Measurements from ENCODE around the gene PTGR3. TPM values are rescaled to one million over a fixed set of nuclear protein-coding genes. Genes with fewer than 3 reads are reported as not detected.
A peak's percentile ranks its signal among the peaks of the same experiment; 100 is the strongest.

PTGR3 gene
- 10 to 100 TPM; 32.8 to 44.1 (median 36.5) TPM for total RNA-seq
- 16.0 TPM for total RNA-seq (2013)
- total RNA-seq, result 14.1 to 105 (median 39.7) reads per million in 29 experiments

- H3K27ac Mint-ChIP-seq, result peak within 1 kb of the TSS; percentile 95 to 96
- ChIA-PET POLR2A (interaction anchor here in 1 of 2 donors (0.6 kb wide), 2 partner anchors 173 to 225 kb away, joined by 3 to 5 read pairs; no protein-coding TSS in a partner anchor), CTCF (interaction anchor here in 1 of 2 donors (0.6 kb wide), 2 partner anchors 45 to 46 kb away, joined by 3 read pairs; no protein-coding TSS in a partner anchor)
- H3K27me3 Mint-ChIP-seq, result no peaks in the 10 kb centered on the region
- no peaks in the 10 kb centered on the region for H3K9me3 Mint-ChIP-seq
- Histone ChIP-seq H3K27me3 (replicated peaks in 1 of 2; ENCODE audit: control insufficient read depth in 2 of 2, extremely low read depth in 1 of 2, insufficient read depth in 2 of 2, low read length in 1 of 2) (peaks cover 0 to 2% of the 10 kb centered on the region in 2 experiments), H3K27ac (ENCODE audit: low read length) (peak within 1 kb of the TSS; percentile 85), H3K36me3 (ENCODE audit: control insufficient read depth in 2 of 2, extremely low read depth in 1 of 2, insufficient read depth in 1 of 2, low read length in 1 of 2) (no peaks in the 10 kb centered on the region), H3K4me3 (ENCODE audit: control insufficient read depth in 1 of 2, extremely low read depth in 1 of 2, low read length in 1 of 2) (peak within 1 kb of the TSS; percentile 84 to 88), H3K4me1 (ENCODE audit: control insufficient read depth in 1 of 2, extremely low read depth in 1 of 2, insufficient read depth in 2 of 2, low read length in 2 of 2) (peaks cover 21 to 50% of the 10 kb centered on the region in 2 experiments), H3K9me3 (no peaks in the 10 kb centered on the region)
- H3K4me3 Mint-ChIP-seq, result peak within 1 kb of the TSS; percentile 97 to 100 (median 99)
- peaks cover 61 to 64% (median 63%) of the 10 kb centered on the region in 3 donors for H3K4me1 Mint-ChIP-seq
- H3K36me3 Mint-ChIP-seq, result peaks cover 3% of the 10 kb centered on the region
- ATAC-seq (replicated peaks in 1 of 4) (peak; percentile 61 to 67 (median 64)), DNase-seq (peak; percentile 54 to 81 (median 69))
- under 1% methylated on average over 80 of the region's 88 CpGs for WGBS (ENCODE audit: insufficient coverage)
These were observed at the start of gene PTGR3 for GRCh38 chr18:75209129-75209950. Gene PTGR3 (minus strand): TSS chr18:75209139. CDS start chr18:75209058, 81 bp downstream.

GRCh38 chr18:75257605-75258004 is 48.7 kb upstream of the PTGR3 start:
- Mint-ChIP-seq H3K36me3 (peaks cover 5% of the 10 kb centered on the region), H3K27me3 (no peaks in the 10 kb centered on the region), H3K4me1 (peaks cover 71 to 76% (median 72%) of the 10 kb centered on the region in 3 donors), H3K9me3 (no peaks in the 10 kb centered on the region), H3K27ac (no peak overlapping the region), H3K4me3 (no peak overlapping the region)
- no peak overlapping the region for H3K4me3 ChIP-seq (ENCODE audit: control insufficient read depth in 1 of 2, extremely low read depth in 1 of 2, low read length in 1 of 2)
- no peak overlapping the region for H3K27ac ChIP-seq (ENCODE audit: low read length)
- H3K36me3 ChIP-seq (ENCODE audit: control insufficient read depth in 2 of 2, extremely low read depth in 1 of 2, insufficient read depth in 1 of 2, low read length in 1 of 2), result peaks cover 0 to 2% of the 10 kb centered on the region in 2 donors
- no peaks in the 10 kb centered on the region for H3K27me3 ChIP-seq (replicated peaks in 1 of 2; ENCODE audit: control insufficient read depth in 2 of 2, extremely low read depth in 1 of 2, insufficient read depth in 2 of 2, low read length in 1 of 2)
- ChIA-PET POLR2A (interaction anchor here in 1 of 2 donors (0.6 kb wide), 1 partner anchor 232 kb away, joined by 4 read pairs; no protein-coding TSS in a partner anchor), CTCF (no interaction called here)
- DNase-seq (no peak), ATAC-seq (replicated peaks in 1 of 4) (no peak)
- H3K9me3 ChIP-seq, result no peaks in the 10 kb centered on the region
- 95% methylated on average over 13 of the region's 14 CpGs for whole genome bisulfite sequencing (ENCODE audit: insufficient coverage)
- peaks cover 0 to 2% of the 10 kb centered on the region in 2 experiments for H3K4me1 ChIP-seq (ENCODE audit: control insufficient read depth in 1 of 2, extremely low read depth in 1 of 2, insufficient read depth in 2 of 2, low read length in 2 of 2)

GRCh38 chr18:75256376-75256775 is 47.4 kb upstream of the PTGR3 start:
- H3K27ac ChIP-seq (ENCODE audit: low read length), result no peak overlapping the region
- H3K36me3 Mint-ChIP-seq, result peaks cover 5% of the 10 kb centered on the region
- H3K27ac Mint-ChIP-seq, result no peak overlapping the region
- DNase-seq (no peak), ATAC-seq (replicated peaks in 1 of 4) (no peak)
- H3K4me1 Mint-ChIP-seq, result peaks cover 68 to 74% (median 73%) of the 10 kb centered on the region in 3 donors
- H3K4me1 ChIP-seq (ENCODE audit: control insufficient read depth in 1 of 2, extremely low read depth in 1 of 2, insufficient read depth in 2 of 2, low read length in 2 of 2), result peaks cover 0 to 2% of the 10 kb centered on the region in 2 experiments
- no peaks in the 10 kb centered on the region for H3K27me3 ChIP-seq (replicated peaks in 1 of 2; ENCODE audit: control insufficient read depth in 2 of 2, extremely low read depth in 1 of 2, insufficient read depth in 2 of 2, low read length in 1 of 2)
- H3K9me3 ChIP-seq, result no peaks in the 10 kb centered on the region
- H3K36me3 ChIP-seq (ENCODE audit: control insufficient read depth in 2 of 2, extremely low read depth in 1 of 2, insufficient read depth in 1 of 2, low read length in 1 of 2), result peaks cover 0 to 2% of the 10 kb centered on the region in 2 donors
- no peak overlapping the region for H3K4me3 Mint-ChIP-seq
- CTCF ChIA-PET, result interaction anchor here in 1 of 2 donors (1.2 kb wide), 1 partner anchor 10 kb away, joined by 3 read pairs; no protein-coding TSS in a partner anchor
- H3K27me3 Mint-ChIP-seq, result no peaks in the 10 kb centered on the region
- no peaks in the 10 kb centered on the region for H3K9me3 Mint-ChIP-seq
- no peak overlapping the region for H3K4me3 ChIP-seq (ENCODE audit: control insufficient read depth in 1 of 2, extremely low read depth in 1 of 2, low read length in 1 of 2)
- POLR2A ChIA-PET, result no interaction called here

- Histone ChIP-seq H3K27me3 (replicated peaks in 1 of 2; ENCODE audit: control insufficient read depth in 2 of 2, extremely low read depth in 1 of 2, insufficient read depth in 2 of 2, low read length in 1 of 2) (no peaks in the 10 kb centered on the region), H3K27ac (ENCODE audit: low read length) (no peak overlapping the region), H3K4me3 (ENCODE audit: control insufficient read depth in 1 of 2, extremely low read depth in 1 of 2, low read length in 1 of 2) (no peak overlapping the region), H3K36me3 (ENCODE audit: control insufficient read depth in 2 of 2, extremely low read depth in 1 of 2, insufficient read depth in 1 of 2, low read length in 1 of 2) (no peaks in the 10 kb centered on the region), H3K4me1 (ENCODE audit: control insufficient read depth in 1 of 2, extremely low read depth in 1 of 2, insufficient read depth in 2 of 2, low read length in 2 of 2) (peaks cover 2 to 6% of the 10 kb centered on the region in 2 experiments), H3K9me3 (no peaks in the 10 kb centered on the region)
- H3K4me3 Mint-ChIP-seq, result no peak overlapping the region
- CTCF ChIA-PET, result interaction anchor here (0.6 to 1.4 kb wide), 2 partner anchors 39 to 43 kb away, joined by 3 read pairs; no protein-coding TSS in a partner anchor
- no peaks in the 10 kb centered on the region for H3K36me3 Mint-ChIP-seq
- H3K27ac Mint-ChIP-seq, result no peak overlapping the region
- no CpG with 5 or more reads among the region's 3 CpGs for WGBS (ENCODE audit: insufficient coverage)
- no peaks in the 10 kb centered on the region for H3K9me3 Mint-ChIP-seq
- POLR2A ChIA-PET, result no interaction called here
- H3K27me3 Mint-ChIP-seq, result no peaks in the 10 kb centered on the region
- H3K4me1 Mint-ChIP-seq, result peaks cover 62 to 69% (median 64%) of the 10 kb centered on the region in 3 donors
- ATAC-seq (replicated peaks in 1 of 4) (no peak), DNase-seq (no peak)
These were observed 46.2 kb upstream of the PTGR3 start for GRCh38 chr18:75255094-75255493.

- Mint-ChIP-seq H3K4me3 (no peak overlapping the region), H3K9me3 (peaks cover 0 to 3% (median 0%) of the 10 kb centered on the region in 3 donors), H3K4me1 (peaks cover 66 to 72% (median 69%) of the 10 kb centered on the region in 3 donors), H3K27ac (peak overlapping the region in 1 of 2 donors; percentile 49), H3K36me3 (no peaks in the 10 kb centered on the region), H3K27me3 (no peaks in the 10 kb centered on the region)
- DNase-seq (no peak), ATAC-seq (replicated peaks in 1 of 4) (no peak)
- no peaks in the 10 kb centered on the region for H3K9me3 ChIP-seq
- no peaks in the 10 kb centered on the region for H3K27me3 ChIP-seq (replicated peaks in 1 of 2; ENCODE audit: control insufficient read depth in 2 of 2, extremely low read depth in 1 of 2, insufficient read depth in 2 of 2, low read length in 1 of 2)
- ChIA-PET POLR2A (no interaction called here), CTCF (no interaction called here)
- WGBS (ENCODE audit: insufficient coverage), result no CpG with 5 or more reads among the region's 4 CpGs
- peaks cover 2 to 19% of the 10 kb centered on the region in 2 experiments for H3K4me1 ChIP-seq (ENCODE audit: control insufficient read depth in 1 of 2, extremely low read depth in 1 of 2, insufficient read depth in 2 of 2, low read length in 2 of 2)
- H3K36me3 ChIP-seq (ENCODE audit: control insufficient read depth in 2 of 2, extremely low read depth in 1 of 2, insufficient read depth in 1 of 2, low read length in 1 of 2), result no peaks in the 10 kb centered on the region
- H3K4me3 ChIP-seq (ENCODE audit: control insufficient read depth in 1 of 2, extremely low read depth in 1 of 2, low read length in 1 of 2), result no peak overlapping the region
- no peak overlapping the region for H3K27ac ChIP-seq (ENCODE audit: low read length)
These were observed 44.8 kb upstream of the PTGR3 start for GRCh38 chr18:75253784-75254183.

- no peak for ATAC-seq (replicated peaks in 1 of 4)
- WGBS (ENCODE audit: insufficient coverage), result 100% methylated on average over 1 of the region's 1 CpG
- H3K27ac Mint-ChIP-seq, result peak overlapping the region in 1 of 2 donors; percentile 49
These were observed 44.1 kb upstream of the PTGR3 start for GRCh38 chr18:75253043-75253442.

More at GRCh38 chr18:75253043-75253442, 44.1 kb upstream of the PTGR3 start:
- Histone ChIP-seq H3K4me1 (ENCODE audit: control insufficient read depth in 1 of 2, extremely low read depth in 1 of 2, insufficient read depth in 2 of 2, low read length in 2 of 2) (peaks cover 10 to 25% of the 10 kb centered on the region in 2 experiments), H3K36me3 (ENCODE audit: control insufficient read depth in 2 of 2, extremely low read depth in 1 of 2, insufficient read depth in 1 of 2, low read length in 1 of 2) (no peaks in the 10 kb centered on the region), H3K27me3 (replicated peaks in 1 of 2; ENCODE audit: control insufficient read depth in 2 of 2, extremely low read depth in 1 of 2, insufficient read depth in 2 of 2, low read length in 1 of 2) (no peaks in the 10 kb centered on the region), H3K9me3 (no peaks in the 10 kb centered on the region), H3K4me3 (ENCODE audit: control insufficient read depth in 1 of 2, extremely low read depth in 1 of 2, low read length in 1 of 2) (no peak overlapping the region), H3K27ac (ENCODE audit: low read length) (no peak overlapping the region)
- ChIA-PET POLR2A (no interaction called here), CTCF (no interaction called here)
- Mint-ChIP-seq H3K4me3 (no peak overlapping the region), H3K9me3 (peaks cover 0 to 3% (median 0%) of the 10 kb centered on the region in 3 donors), H3K36me3 (no peaks in the 10 kb centered on the region), H3K27me3 (no peaks in the 10 kb centered on the region), H3K4me1 (peaks cover 72 to 77% (median 73%) of the 10 kb centered on the region in 3 donors)
- no peak for DNase-seq
